IPS-18a (cell line): ENCODE results near the gene GNG12.
A peak's percentile ranks its signal among the peaks of the same experiment; 100 is the strongest.

ENCODE experiments used
- H3K27ac ChIP-seq: one replicate; pipeline ENCODE4 v1.5.1; 2013; ENCODE audit warnings: low read length
- H3K27me3 ChIP-seq: one replicate; pipeline ENCODE4 v1.6.1; 2013; ENCODE audit warnings: mild to moderate bottlenecking, low read length; ENCODE audit not compliant: control insufficient read depth, insufficient read depth
- H3K36me3 ChIP-seq: one replicate; pipeline ENCODE4 v1.6.1; 2013; ENCODE audit warnings: low read depth, low read length; ENCODE audit not compliant: control insufficient read depth
- H3K4me1 ChIP-seq: one replicate; pipeline ENCODE4 v1.6.1; 2013; ENCODE audit warnings: low read depth, low read length; ENCODE audit not compliant: control insufficient read depth
- H3K4me3 ChIP-seq: one replicate; pipeline ENCODE4 v1.5.1; 2013; ENCODE audit warnings: low read length
- H3K9ac ChIP-seq: one replicate; pipeline ENCODE4 v1.6.1; 2013; ENCODE audit warnings: mild to moderate bottlenecking, low read length, moderate library complexity
- H3K9me3 ChIP-seq: one replicate; pipeline ENCODE4 v1.6.1; 2013; ENCODE audit warnings: low read depth, low read length; ENCODE audit not compliant: control insufficient read depth

Gene GNG12

GRCh38 chr1:67839826-67840225, 6.6 kb upstream of the GNG12 start:
- Histone ChIP-seq H3K36me3 (no peaks in the 10 kb centered on the region), H3K4me3 (peak overlapping the region; percentile 34), H3K9ac (no peak overlapping the region), H3K4me1 (peaks cover 44% of the 10 kb centered on the region), H3K27ac (no peak overlapping the region), H3K27me3 (peaks cover 7% of the 10 kb centered on the region), H3K9me3 (no peaks in the 10 kb centered on the region)

DNA sequence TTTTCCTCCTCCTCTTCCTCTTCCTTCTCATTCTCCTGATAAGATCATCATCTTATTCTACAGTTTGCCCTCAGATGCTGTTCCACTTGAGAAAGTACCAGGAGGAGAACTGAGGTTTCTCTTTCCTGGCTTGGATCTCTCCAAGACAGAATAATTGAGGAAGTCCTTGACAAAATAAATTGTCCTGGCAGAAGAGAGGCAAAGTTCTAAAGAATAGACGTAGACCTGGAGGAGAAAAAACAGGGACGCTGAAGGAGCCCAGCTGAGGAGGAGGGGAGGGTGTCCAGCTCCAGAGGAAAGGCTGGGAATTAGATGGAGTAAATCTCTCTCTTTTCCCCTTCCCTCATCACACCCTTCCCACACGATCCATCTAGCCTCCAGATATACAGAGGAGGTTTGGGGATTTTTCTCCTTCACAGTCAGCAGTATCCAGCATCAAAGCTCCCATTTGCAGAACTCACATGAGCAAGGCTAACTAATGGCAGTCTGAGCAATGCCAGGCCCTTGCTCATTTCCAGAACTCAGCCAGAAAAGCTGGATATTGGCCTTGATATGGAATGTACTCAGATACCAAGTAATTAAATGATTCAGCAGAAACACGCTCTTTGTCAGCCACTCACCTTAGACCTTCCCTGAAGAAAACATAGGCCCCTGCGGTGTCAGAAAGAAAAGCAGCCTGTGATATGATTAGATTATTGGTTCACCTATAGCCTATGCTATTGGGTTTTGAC, 5.1 kb upstream of the GNG12 start:
- H3K36me3 ChIP-seq: no peaks in the 10 kb centered on the region
- peaks cover 43% of the 10 kb centered on the region for H3K4me1 ChIP-seq
- H3K4me3 ChIP-seq: no peak overlapping the region
- no peaks in the 10 kb centered on the region for H3K9me3 ChIP-seq
- H3K27me3 ChIP-seq: peaks cover 22% of the 10 kb centered on the region
- no peak overlapping the region for H3K27ac ChIP-seq
- no peak overlapping the region for H3K9ac ChIP-seq

DNA sequence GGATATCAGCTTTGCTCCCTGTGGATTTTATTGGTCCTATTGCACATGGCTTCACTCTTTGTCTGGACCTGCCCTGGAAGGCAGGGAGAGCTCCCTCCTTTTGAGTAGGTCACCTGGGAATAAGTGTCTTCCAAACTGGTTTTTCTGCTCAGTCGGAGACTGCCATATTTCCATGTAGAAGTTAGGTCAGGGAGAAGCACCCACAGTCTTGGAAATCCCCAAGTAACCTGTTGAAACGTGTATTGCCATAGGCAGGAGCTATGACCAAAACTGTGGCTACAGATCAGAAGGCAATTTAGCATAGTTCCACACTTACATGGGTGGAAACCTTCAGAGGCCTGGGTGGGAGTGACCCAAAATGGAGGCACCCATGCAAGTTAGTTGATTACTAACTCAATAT, 3.5 kb upstream of the GNG12 start:
- H3K36me3 ChIP-seq: no peaks in the 10 kb centered on the region
- peaks cover 42% of the 10 kb centered on the region for H3K4me1 ChIP-seq
- H3K9me3 ChIP-seq: no peaks in the 10 kb centered on the region
- H3K4me3 ChIP-seq: no peak overlapping the region
- H3K9ac ChIP-seq: no peak overlapping the region
- H3K27ac ChIP-seq: no peak overlapping the region
- H3K27me3 ChIP-seq: peaks cover 30% of the 10 kb centered on the region

GRCh38 chr1:67835663-67836452, 2.6 kb upstream of the GNG12 start:
- no peaks in the 10 kb centered on the region for H3K36me3 ChIP-seq
- H3K9ac ChIP-seq: no peak overlapping the region
- no peaks in the 10 kb centered on the region for H3K9me3 ChIP-seq
- no peak overlapping the region for H3K27ac ChIP-seq
- peaks cover 39% of the 10 kb centered on the region for H3K27me3 ChIP-seq
- H3K4me1 ChIP-seq: peaks cover 39% of the 10 kb centered on the region
- H3K4me3 ChIP-seq: no peak overlapping the region

DNA sequence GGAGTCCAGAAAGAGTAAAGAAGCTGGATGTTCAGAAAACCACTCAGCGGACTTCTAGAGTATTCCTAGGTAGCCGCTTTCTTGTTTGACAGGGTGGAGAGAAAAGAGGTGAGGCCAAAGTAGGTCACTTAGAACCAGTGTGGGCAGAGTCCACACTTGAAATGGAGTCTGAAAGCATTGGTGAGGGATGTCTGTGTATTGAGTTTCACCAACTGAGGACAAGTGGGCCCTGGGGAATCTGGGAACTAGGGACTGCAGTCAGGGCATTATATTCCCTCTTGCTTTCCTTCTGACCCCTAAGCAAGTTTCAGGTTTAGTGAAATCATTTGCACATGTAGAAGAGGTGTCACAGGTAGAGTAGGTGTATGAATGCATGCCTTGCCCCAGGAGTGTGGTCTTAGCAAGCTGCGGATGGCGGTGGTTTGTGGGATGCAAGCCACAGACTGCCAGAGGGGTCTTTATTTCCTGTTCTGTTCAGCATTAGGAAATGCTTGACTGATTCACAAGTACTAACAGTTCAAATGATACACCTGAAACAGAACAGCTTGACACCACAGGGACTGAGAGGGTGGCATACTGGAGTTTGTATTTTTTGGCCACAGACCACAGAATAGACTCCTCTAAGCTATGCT, 1.1 kb upstream of the GNG12 start:
- H3K4me3 ChIP-seq: no peak overlapping the region
- H3K27ac ChIP-seq: no peak overlapping the region
- no peaks in the 10 kb centered on the region for H3K36me3 ChIP-seq
- peaks cover 24% of the 10 kb centered on the region for H3K4me1 ChIP-seq
- no peak overlapping the region for H3K9ac ChIP-seq
- H3K27me3 ChIP-seq: peaks cover 47% of the 10 kb centered on the region
- H3K9me3 ChIP-seq: no peaks in the 10 kb centered on the region

DNA sequence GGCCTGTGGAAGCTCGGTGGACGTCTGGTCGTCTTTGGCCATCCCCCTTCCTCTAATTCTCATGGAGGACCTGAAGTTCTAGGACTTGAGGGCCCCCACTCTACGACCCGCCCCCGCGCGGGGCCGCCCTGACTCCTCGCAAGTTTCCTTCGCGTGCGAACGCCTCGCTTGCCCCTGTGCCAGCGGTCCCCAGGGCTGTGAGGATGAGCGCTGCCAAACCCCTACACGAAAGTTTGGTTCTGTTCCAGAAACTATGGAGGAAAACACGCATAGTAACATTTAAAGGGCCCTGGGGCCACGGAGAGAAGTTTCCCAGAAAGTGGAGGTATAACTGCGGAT, 304 bp upstream of the GNG12 start:
- Histone ChIP-seq H3K9me3 (no peaks in the 10 kb centered on the region), H3K4me1 (peaks cover 16% of the 10 kb centered on the region), H3K9ac (no peak overlapping the region), H3K27ac (no peak overlapping the region), H3K27me3 (peaks cover 47% of the 10 kb centered on the region), H3K4me3 (peak overlapping the region; percentile 86), H3K36me3 (no peaks in the 10 kb centered on the region)

GRCh38 chr1:67831850-67832513, 1.3 kb downstream of the GNG12 start:
- Histone ChIP-seq H3K4me3 (peak overlapping the region; percentile 86), H3K9me3 (no peaks in the 10 kb centered on the region), H3K36me3 (no peaks in the 10 kb centered on the region), H3K9ac (peak overlapping the region; percentile 57), H3K4me1 (peaks cover 14% of the 10 kb centered on the region), H3K27me3 (peaks cover 47% of the 10 kb centered on the region), H3K27ac (no peak overlapping the region)

GRCh38 chr1:67830928-67831830, 2.1 kb downstream of the GNG12 start:
- peak overlapping the region; percentile 86 for H3K4me3 ChIP-seq

GRCh38 chr1:67830226-67830625, 3.0 kb downstream of the GNG12 start:
- H3K27me3 ChIP-seq: peaks cover 43% of the 10 kb centered on the region

More at GRCh38 chr1:67830928-67831830, 2.1 kb downstream of the GNG12 start:
- Histone ChIP-seq H3K9me3 (no peaks in the 10 kb centered on the region), H3K27me3 (peaks cover 47% of the 10 kb centered on the region), H3K27ac (no peak overlapping the region), H3K4me1 (peaks cover 9% of the 10 kb centered on the region), H3K9ac (peak overlapping the region; percentile 57), H3K36me3 (no peaks in the 10 kb centered on the region)

GRCh38 chr1:67827688-67828087, 5.6 kb downstream of the GNG12 start:
- no peaks in the 10 kb centered on the region for H3K36me3 ChIP-seq
- H3K27ac ChIP-seq: no peak overlapping the region
- H3K9ac ChIP-seq: no peak overlapping the region
- peaks cover 24% of the 10 kb centered on the region for H3K27me3 ChIP-seq
- H3K4me1 ChIP-seq: peaks cover 14% of the 10 kb centered on the region
- no peaks in the 10 kb centered on the region for H3K9me3 ChIP-seq
- H3K4me3 ChIP-seq: no peak overlapping the region

More at GRCh38 chr1:67830226-67830625, 3.0 kb downstream of the GNG12 start:
- Histone ChIP-seq H3K36me3 (no peaks in the 10 kb centered on the region), H3K4me1 (peaks cover 9% of the 10 kb centered on the region), H3K4me3 (no peak overlapping the region), H3K27ac (no peak overlapping the region), H3K9ac (no peak overlapping the region), H3K9me3 (no peaks in the 10 kb centered on the region)
